K562 (cell line): ENCODE data around the gene TMEM43. TPM values are rescaled to one million over a fixed set of nuclear protein-coding genes. Genes with fewer than 3 reads are reported as not detected.
A peak's percentile ranks its signal among the peaks of the same experiment; 100 is the strongest.

ENCODE experiments used
- HDAC2 ChIP-seq: fragments of 450-650 bp; IDR thresholded peaks from 2 replicates; pipeline ENCODE4 v1.6.1; 2016; ENCODE audit warnings: mild to moderate bottlenecking
- HMG20B ChIP-seq: fragments of 250-450 bp; sonication (Bioruptor Pico); IDR thresholded peaks from 2 replicates; pipeline ENCODE4 v1.5.0; 2021; ENCODE audit warnings: mild to moderate bottlenecking
- NR2C2 ChIP-seq, 2 experiments: fragments of 200-800 bp in 1 of 2; sonication (Bioruptor generic) in 1 of 2; sonication (generic) in 1 of 2; formaldehyde crosslinking in 1 of 2; IDR thresholded peaks; 2 replicates each; pipeline versions ENCODE4 v1.6.1 to v1.8.0; 2016 to 2022; ENCODE audit warnings: mild to moderate bottlenecking in 1 of 2, missing compliant biosample characterization in 1 of 2, missing genetic modification characterization in 1 of 2, missing genetic modification reagents in 1 of 2
- PHF8 ChIP-seq: fragments of 200-600 bp; sonication (generic); IDR thresholded peaks from 2 replicates; pipeline ENCODE4 v1.6.1; 2012; ENCODE audit warnings: mixed run types, mild to moderate bottlenecking, inconsistent platforms, low read length, moderate library complexity, borderline replicate concordance
- POLR2A ChIP-seq: fragments of 450-650 bp; conservative IDR thresholded peaks from 2 replicates; pipeline ENCODE4 v1.6.1; 2016
- POLR2G ChIP-seq: fragments of 200-400 bp; formaldehyde crosslinking; IDR thresholded peaks from 2 replicates; pipeline ENCODE4 v1.6.1; 2017; ENCODE audit warnings: low read depth, mild to moderate bottlenecking, antibody characterized with exemption, low read length, moderate library complexity
- PTBP1 ChIP-seq: fragments of 200-400 bp; formaldehyde crosslinking; IDR thresholded peaks from 2 replicates; pipeline ENCODE4 v1.6.1; 2017; ENCODE audit warnings: low read depth, low read length
- SIN3A ChIP-seq, 2 experiments: fragments of 150-350 bp in 1 of 2; IDR thresholded peaks; 2 replicates each; pipeline ENCODE4 v1.6.1; 2011 to 2016; ENCODE audit warnings: borderline replicate concordance in 2 of 2, low read depth in 2 of 2, low read length in 2 of 2, mild to moderate bottlenecking in 2 of 2, moderate library complexity in 2 of 2; ENCODE audit not compliant: control insufficient read depth in 1 of 2
- ZFP30 ChIP-seq: fragments of 250-450 bp; sonication (Bioruptor Pico); IDR thresholded peaks from 2 replicates; pipeline ENCODE4 v1.8.0; 2022; ENCODE audit warnings: moderate library complexity, mild to moderate bottlenecking, inconsistent platforms, borderline replicate concordance
- ZNF584 ChIP-seq: fragments of 200-800 bp; sonication (Bioruptor generic); IDR thresholded peaks from 2 replicates; pipeline ENCODE4 v1.6.1; 2016; ENCODE audit warnings: low read depth, mild to moderate bottlenecking, missing genetic modification characterization, missing compliant biosample characterization
- polyA plus RNA-seq, 8 experiments: library from polyadenylated mRNA; depleted of rRNA in 4 of 8; stranded (reverse) in 5 of 8; unstranded in 3 of 8; fragments of >200 nt; fragmentation: Nextera tagmentation in 2 of 8; fragmentation: Illumina TruSeq in 1 of 8; extraction: Ambion mirVana in 2 of 8; extraction: Trizol in 1 of 8; gene quantifications; 2 replicates each; pipeline versions ENCODE4 v1.2.1 to v1.2.3, GENCODE V29; 2011 to 2014; ENCODE audit warnings: inconsistent platforms in 1 of 8, missing spikeins in 1 of 8
- total RNA-seq, 7 experiments: library from RNA; depleted of rRNA in 6 of 7; stranded (reverse); fragments of >200 nt in 6 of 7; fragmentation: Illumina TruSeq in 2 of 7; extraction: Trizol in 2 of 7; gene quantifications; 2 replicates each; pipeline versions ENCODE4 v1.2.1 to v1.2.3, GENCODE V29; 2011 to 2021; ENCODE audit warnings: low replicate concordance in 1 of 7
- TF ChIP-seq, protein P1 (sequence below): fragments of 250-450 bp; sonication (Bioruptor Pico); IDR thresholded peaks from 2 replicates; pipeline ENCODE4 v1.4.0; 2020
- TF ChIP-seq, protein P2 (sequence below): fragments of 250-450 bp; sonication (Bioruptor Pico); IDR thresholded peaks from 2 replicates; pipeline ENCODE4 v1.5.0; 2021
- TF ChIP-seq, protein P3 (sequence below): fragments of 250-450 bp; sonication (Bioruptor Pico); IDR thresholded peaks from 2 replicates; pipeline ENCODE4 v1.5.0; 2020; ENCODE audit warnings: mild to moderate bottlenecking, borderline replicate concordance
- TF ChIP-seq, protein P4 (sequence below): IDR thresholded peaks from 2 replicates; pipeline ENCODE4 v1.6.1; 2011; ENCODE audit warnings: borderline replicate concordance, low read depth, mild to moderate bottlenecking, moderate library complexity, low read length; ENCODE audit not compliant: insufficient read depth, poor library complexity, severe bottlenecking

Gene TMEM43
- total and polyA plus RNA-seq, 9 of the 15 experiments (the other 6 are each of a cell fraction or from before 2014, with no cell fraction given): 16.7 to 46.1 (median 35.7) TPM

DNA sequence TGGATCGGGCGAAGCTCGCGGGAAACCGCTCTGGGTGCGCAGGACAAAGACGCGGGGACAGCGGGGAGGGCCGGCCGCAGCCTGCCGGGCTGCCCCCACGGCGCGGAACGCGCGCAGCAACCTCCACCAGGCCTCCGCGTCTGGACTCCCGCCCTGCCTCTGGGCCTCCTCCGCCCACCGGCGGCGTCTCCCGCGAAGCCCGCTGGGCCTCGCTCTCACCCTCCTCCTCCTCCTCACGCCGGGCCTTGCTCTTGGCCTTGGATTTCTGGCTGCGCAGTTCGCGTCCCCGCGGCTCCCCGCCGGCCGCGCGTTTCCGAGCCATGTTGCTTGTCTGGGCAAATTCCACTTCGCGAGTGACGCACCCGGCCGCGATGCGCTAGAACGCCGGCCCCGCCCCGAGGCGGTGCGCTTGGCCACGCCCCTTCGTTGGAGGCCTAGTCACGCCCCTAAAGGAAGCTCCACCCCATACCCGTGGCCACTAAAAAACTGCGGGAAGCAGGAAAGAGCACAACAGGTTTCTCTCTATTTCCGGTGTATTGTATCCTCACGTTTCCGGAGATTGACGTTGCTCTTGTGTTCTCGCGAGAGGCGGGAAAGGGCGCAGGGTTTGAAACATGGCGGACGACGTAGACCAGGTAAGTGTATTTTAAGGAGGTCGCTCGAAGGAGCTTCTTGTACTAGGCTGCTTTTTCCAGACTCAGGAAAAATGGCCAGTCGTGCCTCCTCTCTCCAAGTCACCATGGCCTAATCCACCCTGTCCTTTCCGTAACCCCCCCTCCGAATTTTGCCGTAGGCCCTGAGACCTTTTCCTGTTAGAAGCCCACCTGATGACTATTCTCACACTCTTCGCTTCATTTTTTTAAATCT is 53.6 kb downstream of the TMEM43 start, which contains the start of the genes LSM3 and XPC (continued):
- TF ChIP-seq, protein P1, sequence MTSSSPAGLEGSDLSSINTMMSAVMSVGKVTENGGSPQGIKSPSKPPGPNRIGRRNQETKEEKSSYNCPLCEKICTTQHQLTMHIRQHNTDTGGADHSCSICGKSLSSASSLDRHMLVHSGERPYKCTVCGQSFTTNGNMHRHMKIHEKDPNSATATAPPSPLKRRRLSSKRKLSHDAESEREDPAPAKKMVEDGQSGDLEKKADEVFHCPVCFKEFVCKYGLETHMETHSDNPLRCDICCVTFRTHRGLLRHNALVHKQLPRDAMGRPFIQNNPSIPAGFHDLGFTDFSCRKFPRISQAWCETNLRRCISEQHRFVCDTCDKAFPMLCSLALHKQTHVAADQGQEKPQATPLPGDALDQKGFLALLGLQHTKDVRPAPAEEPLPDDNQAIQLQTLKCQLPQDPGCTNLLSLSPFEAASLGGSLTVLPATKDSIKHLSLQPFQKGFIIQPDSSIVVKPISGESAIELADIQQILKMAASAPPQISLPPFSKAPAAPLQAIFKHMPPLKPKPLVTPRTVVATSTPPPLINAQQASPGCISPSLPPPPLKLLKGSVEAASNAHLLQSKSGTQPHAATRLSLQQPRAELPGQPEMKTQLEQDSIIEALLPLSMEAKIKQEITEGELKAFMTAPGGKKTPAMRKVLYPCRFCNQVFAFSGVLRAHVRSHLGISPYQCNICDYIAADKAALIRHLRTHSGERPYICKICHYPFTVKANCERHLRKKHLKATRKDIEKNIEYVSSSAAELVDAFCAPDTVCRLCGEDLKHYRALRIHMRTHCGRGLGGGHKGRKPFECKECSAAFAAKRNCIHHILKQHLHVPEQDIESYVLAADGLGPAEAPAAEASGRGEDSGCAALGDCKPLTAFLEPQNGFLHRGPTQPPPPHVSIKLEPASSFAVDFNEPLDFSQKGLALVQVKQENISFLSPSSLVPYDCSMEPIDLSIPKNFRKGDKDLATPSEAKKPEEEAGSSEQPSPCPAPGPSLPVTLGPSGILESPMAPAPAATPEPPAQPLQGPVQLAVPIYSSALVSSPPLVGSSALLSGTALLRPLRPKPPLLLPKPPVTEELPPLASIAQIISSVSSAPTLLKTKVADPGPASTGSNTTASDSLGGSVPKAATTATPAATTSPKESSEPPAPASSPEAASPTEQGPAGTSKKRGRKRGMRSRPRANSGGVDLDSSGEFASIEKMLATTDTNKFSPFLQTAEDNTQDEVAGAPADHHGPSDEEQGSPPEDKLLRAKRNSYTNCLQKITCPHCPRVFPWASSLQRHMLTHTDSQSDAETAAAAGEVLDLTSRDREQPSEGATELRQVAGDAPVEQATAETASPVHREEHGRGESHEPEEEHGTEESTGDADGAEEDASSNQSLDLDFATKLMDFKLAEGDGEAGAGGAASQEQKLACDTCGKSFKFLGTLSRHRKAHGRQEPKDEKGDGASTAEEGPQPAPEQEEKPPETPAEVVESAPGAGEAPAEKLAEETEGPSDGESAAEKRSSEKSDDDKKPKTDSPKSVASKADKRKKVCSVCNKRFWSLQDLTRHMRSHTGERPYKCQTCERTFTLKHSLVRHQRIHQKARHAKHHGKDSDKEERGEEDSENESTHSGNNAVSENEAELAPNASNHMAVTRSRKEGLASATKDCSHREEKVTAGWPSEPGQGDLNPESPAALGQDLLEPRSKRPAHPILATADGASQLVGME: peak; percentile 82; the same call in 1 of the 2 replicates
- TF ChIP-seq PTBP1: no peak
- peak; percentile 82 to 87; a peak in 2 of 4 replicates for TF ChIP-seq SIN3A (IDR thresholded peaks at IDR 0.05; ENCODE audit: borderline replicate concordance in 2 of 2, control insufficient read depth in 1 of 2, low read depth in 2 of 2, low read length in 2 of 2)
- TF ChIP-seq ZFP30: no peak
- peak; percentile 81 for TF ChIP-seq NR2C2 (CRISPR knock-in tag; IDR thresholded peaks at IDR 0.05)
- TF ChIP-seq NR2C2 (tag; IDR thresholded peaks at IDR 0.05): peak; percentile 84
- TF ChIP-seq, protein P2, sequence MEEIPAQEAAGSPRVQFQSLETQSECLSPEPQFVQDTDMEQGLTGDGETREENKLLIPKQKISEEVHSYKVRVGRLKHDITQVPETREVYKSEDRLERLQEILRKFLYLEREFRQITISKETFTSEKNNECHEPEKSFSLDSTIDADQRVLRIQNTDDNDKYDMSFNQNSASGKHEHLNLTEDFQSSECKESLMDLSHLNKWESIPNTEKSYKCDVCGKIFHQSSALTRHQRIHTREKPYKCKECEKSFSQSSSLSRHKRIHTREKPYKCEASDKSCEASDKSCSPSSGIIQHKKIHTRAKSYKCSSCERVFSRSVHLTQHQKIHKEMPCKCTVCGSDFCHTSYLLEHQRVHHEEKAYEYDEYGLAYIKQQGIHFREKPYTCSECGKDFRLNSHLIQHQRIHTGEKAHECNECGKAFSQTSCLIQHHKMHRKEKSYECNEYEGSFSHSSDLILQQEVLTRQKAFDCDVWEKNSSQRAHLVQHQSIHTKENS (CRISPR knock-in tag): no peak
- TF ChIP-seq POLR2A: peak; percentile 98
- peak; percentile 99 for TF ChIP-seq PHF8
- peak; percentile 35; the same call in 1 of the 2 replicates for TF ChIP-seq HDAC2
- TF ChIP-seq, protein P3, sequence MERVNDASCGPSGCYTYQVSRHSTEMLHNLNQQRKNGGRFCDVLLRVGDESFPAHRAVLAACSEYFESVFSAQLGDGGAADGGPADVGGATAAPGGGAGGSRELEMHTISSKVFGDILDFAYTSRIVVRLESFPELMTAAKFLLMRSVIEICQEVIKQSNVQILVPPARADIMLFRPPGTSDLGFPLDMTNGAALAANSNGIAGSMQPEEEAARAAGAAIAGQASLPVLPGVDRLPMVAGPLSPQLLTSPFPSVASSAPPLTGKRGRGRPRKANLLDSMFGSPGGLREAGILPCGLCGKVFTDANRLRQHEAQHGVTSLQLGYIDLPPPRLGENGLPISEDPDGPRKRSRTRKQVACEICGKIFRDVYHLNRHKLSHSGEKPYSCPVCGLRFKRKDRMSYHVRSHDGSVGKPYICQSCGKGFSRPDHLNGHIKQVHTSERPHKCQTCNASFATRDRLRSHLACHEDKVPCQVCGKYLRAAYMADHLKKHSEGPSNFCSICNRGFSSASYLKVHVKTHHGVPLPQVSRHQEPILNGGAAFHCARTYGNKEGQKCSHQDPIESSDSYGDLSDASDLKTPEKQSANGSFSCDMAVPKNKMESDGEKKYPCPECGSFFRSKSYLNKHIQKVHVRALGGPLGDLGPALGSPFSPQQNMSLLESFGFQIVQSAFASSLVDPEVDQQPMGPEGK (CRISPR knock-in tag): no peak
- TF ChIP-seq, protein P4, sequence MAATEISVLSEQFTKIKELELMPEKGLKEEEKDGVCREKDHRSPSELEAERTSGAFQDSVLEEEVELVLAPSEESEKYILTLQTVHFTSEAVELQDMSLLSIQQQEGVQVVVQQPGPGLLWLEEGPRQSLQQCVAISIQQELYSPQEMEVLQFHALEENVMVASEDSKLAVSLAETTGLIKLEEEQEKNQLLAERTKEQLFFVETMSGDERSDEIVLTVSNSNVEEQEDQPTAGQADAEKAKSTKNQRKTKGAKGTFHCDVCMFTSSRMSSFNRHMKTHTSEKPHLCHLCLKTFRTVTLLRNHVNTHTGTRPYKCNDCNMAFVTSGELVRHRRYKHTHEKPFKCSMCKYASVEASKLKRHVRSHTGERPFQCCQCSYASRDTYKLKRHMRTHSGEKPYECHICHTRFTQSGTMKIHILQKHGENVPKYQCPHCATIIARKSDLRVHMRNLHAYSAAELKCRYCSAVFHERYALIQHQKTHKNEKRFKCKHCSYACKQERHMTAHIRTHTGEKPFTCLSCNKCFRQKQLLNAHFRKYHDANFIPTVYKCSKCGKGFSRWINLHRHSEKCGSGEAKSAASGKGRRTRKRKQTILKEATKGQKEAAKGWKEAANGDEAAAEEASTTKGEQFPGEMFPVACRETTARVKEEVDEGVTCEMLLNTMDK: no peak
- peak; percentile 100 for TF ChIP-seq POLR2G
- no peak for TF ChIP-seq ZNF584 (CRISPR knock-in tag)
- no peak for TF ChIP-seq HMG20B (CRISPR knock-in tag)
